LoVo (cell line): ENCODE measurements around the gene ELMO1.

Experiments
- DNase-seq: peaks from one replicate; pipeline ENCODE4 v3.0.0-alpha.2; 2016; ENCODE audit warnings: low spot score

ELMO1 gene

GRCh38 chr7:37095122-37095521 lies 353.5 kb downstream of the ELMO1 start:
- DNase-seq: no peak

- no peak for DNase-seq
Observed at GRCh38 chr7:37093257-37093656, 355.4 kb downstream of the ELMO1 start.

GRCh38 chr7:37092548-37092947 lies 356.1 kb downstream of the ELMO1 start:
- no peak for DNase-seq

- DNase-seq: no peak
Observed at GRCh38 chr7:37089972-37090371, 358.7 kb downstream of the ELMO1 start.

GRCh38 chr7:37085600-37085999 lies 363.1 kb downstream of the ELMO1 start:
- no peak for DNase-seq

GRCh38 chr7:37084303-37084702 lies 364.4 kb downstream of the ELMO1 start:
- DNase-seq: no peak

GRCh38 chr7:37083311-37084096 lies 365.2 kb downstream of the ELMO1 start:
- DNase-seq: no peak

- peak; percentile 14 for DNase-seq
Observed at GRCh38 chr7:37081436-37081835, 367.2 kb downstream of the ELMO1 start.

- DNase-seq: no peak
Observed at GRCh38 chr7:37079420-37079819, 369.2 kb downstream of the ELMO1 start.

- DNase-seq: no peak
Observed at GRCh38 chr7:37076668-37077067, 372.0 kb downstream of the ELMO1 start.

GRCh38 chr7:37074370-37074769 lies 374.3 kb downstream of the ELMO1 start:
- no peak for DNase-seq

- no peak for DNase-seq
Observed at GRCh38 chr7:37071124-37071523, 377.5 kb downstream of the ELMO1 start.

GRCh38 chr7:37070471-37070870 lies 378.2 kb downstream of the ELMO1 start:
- no peak for DNase-seq

- no peak for DNase-seq
Observed at GRCh38 chr7:37070031-37070430, 378.6 kb downstream of the ELMO1 start.

- DNase-seq: no peak
Observed at GRCh38 chr7:37069336-37069735, 379.3 kb downstream of the ELMO1 start.

GRCh38 chr7:37068902-37069301 lies 379.8 kb downstream of the ELMO1 start:
- DNase-seq: no peak

GRCh38 chr7:37068038-37068437 lies 380.6 kb downstream of the ELMO1 start:
- no peak for DNase-seq

GRCh38 chr7:37065779-37066271 lies 382.8 kb downstream of the ELMO1 start:
- peak; percentile 57 for DNase-seq

- DNase-seq: no peak
Observed at GRCh38 chr7:37062560-37062859, 386.2 kb downstream of the ELMO1 start.

GRCh38 chr7:37061849-37062559 lies 386.7 kb downstream of the ELMO1 start:
- DNase-seq: no peak

- DNase-seq: no peak
Observed at GRCh38 chr7:37056234-37056912, 392.3 kb downstream of the ELMO1 start.

- DNase-seq: no peak
Observed at GRCh38 chr7:37054624-37055241, 393.9 kb downstream of the ELMO1 start.

- DNase-seq: peak; percentile 54
Observed at GRCh38 chr7:37052705-37053104, 396.0 kb downstream of the ELMO1 start.
